ENCODE data around the gene NFIB.

Gene NFIB

DNA sequence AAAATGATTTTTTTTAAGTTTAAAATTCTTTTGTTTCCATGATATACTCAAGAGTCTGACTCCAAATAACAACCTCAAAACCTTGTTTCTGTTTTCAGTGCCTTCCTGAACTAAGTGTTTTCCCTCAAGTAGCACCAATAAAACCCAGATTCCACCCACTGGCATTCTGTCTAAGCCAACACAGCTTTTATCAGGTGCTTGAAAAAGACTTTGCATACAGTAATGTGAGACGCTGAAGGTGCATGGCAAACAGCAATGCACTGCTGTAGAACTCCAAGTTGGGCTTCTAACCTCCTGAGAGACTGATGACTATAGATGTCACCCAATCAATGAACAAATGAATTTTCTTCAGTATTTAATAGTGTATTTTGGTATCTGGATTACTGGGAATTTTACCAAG lies 95.7 kb downstream of the NFIB start:
- Mint-ChIP-seq H3K27ac (no peak overlapping the region), H3K36me3 (no peaks in the 10 kb centered on the region), H3K9me3 (no peaks in the 10 kb centered on the region), H3K4me1 (no peaks in the 10 kb centered on the region), H3K4me3 (no peak overlapping the region)
- no peak for DNase-seq (ENCODE audit: low spot score in 2 of 2)
- ATAC-seq = no peak

DNA sequence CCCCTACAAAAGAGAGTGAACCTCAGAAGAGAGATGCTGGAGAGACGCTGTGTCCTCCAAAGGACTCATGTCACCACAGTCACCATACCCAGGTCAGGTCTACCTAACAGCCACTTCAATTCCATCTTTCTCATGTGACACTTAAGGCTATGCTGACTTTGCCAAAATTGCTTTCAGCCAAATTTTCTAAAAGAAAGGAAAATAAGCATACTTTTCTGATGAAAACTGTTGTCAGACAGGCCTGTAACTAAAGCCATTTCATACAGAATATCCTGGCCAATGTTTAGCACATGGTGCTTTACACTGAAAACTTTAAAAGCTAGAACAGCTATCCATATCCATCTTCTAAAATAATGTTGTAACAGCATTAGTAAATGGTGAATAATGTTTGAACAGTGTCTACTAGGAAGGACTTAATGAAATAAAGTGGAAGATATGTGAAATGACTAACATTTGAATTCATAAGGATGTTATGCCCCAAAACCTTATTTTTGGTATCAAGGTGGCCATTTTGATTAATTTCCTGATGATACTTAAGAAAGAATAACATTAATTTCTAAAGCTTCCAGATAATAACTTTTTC lies 97.2 kb downstream of the NFIB start:
- Mint-ChIP-seq H3K27ac (no peak overlapping the region), H3K4me3 (no peak overlapping the region), H3K9me3 (no peaks in the 10 kb centered on the region), H3K36me3 (no peaks in the 10 kb centered on the region), H3K4me1 (no peaks in the 10 kb centered on the region)
- DNase-seq (ENCODE audit: low spot score in 2 of 2) = no peak
- no peak for ATAC-seq

DNA sequence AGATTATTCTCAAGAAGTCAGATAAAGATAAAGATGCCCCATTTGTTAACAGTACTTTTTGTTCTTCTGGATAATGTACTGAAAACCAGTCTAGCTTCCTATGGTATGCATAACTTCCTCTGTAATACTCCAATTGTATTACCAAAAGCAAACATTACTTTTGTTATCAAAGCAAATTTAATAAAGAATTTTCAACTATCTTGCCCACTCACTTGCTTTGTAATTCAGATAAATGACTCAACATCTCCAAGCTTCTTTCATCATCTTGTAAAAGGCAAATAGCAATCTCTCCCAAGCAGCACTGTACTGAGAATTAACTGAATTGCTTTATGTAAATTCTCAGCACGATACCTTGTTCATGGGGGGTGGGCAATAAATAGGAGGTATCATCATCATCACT lies 98.3 kb downstream of the NFIB start:
- H3K4me3 Mint-ChIP-seq = no peak overlapping the region
- no peaks in the 10 kb centered on the region for H3K4me1 Mint-ChIP-seq
- ATAC-seq = no peak
- H3K27ac Mint-ChIP-seq = no peak overlapping the region
- no peaks in the 10 kb centered on the region for H3K36me3 Mint-ChIP-seq
- no peak for DNase-seq (ENCODE audit: low spot score in 2 of 2)
- H3K9me3 Mint-ChIP-seq = no peaks in the 10 kb centered on the region

- Mint-ChIP-seq H3K9me3 (no peaks in the 10 kb centered on the region), H3K4me3 (no peak overlapping the region), H3K36me3 (no peaks in the 10 kb centered on the region), H3K27ac (no peak overlapping the region), H3K4me1 (no peaks in the 10 kb centered on the region)
- ATAC-seq (no peak), DNase-seq (ENCODE audit: low spot score in 2 of 2) (no peak)
Measured at GRCh38 chr9:14214693-14215092, 99.2 kb downstream of the NFIB start.

DNA sequence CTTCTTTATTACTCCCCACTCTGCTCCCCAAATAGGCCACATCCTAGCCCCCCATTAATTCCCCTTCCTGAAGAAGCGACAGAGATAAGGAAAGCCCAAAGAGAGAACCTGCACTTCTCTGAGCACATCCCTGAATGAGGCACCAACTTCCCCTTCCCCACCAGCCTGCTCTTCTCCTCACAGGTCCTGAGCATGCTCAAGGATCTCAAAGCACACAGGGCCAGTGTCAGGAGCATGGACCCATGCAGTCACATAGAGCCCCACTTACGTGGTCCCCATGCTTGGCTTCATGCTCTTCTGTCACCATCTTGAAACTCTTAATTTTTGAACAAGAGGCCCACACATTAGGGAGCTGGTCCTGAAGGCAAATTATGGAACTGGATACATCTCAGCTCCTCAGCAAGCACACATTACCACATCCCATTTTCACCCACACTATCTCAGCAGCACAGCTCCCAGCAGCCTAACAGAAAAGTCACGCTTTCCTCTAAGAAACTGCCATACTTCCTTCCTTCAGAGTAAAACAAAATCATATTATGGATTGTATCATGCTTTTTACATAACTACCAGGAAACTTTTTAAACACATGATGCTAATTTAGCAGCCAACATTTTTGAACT lies 99.8 kb downstream of the NFIB start:
- no peak for ATAC-seq
- Mint-ChIP-seq H3K4me1 (no peaks in the 10 kb centered on the region), H3K36me3 (no peaks in the 10 kb centered on the region), H3K4me3 (no peak overlapping the region), H3K27ac (no peak overlapping the region), H3K9me3 (no peaks in the 10 kb centered on the region)
- no peak for DNase-seq (ENCODE audit: low spot score in 2 of 2)

DNA sequence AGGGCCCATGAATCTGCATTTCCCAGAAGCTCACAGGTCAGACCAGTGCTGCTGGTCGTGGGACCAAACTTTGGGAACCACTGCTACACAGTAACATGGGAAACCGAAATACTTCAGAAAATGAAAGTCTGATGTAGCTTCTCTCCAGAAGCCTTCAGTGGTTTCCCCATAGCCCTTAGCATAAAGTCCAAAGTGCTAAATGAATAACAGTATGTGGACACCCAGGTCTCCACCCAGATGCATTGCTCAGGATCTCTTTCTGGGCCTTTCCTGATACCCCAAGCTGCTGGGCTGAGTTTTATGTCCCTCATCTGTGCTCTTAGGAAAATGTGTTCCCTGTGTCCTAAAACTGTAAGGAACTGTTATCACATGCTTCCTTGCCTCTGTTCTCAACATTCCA lies 100.4 kb downstream of the NFIB start:
- Mint-ChIP-seq H3K4me3 (no peak overlapping the region), H3K27ac (no peak overlapping the region), H3K4me1 (no peaks in the 10 kb centered on the region), H3K9me3 (no peaks in the 10 kb centered on the region), H3K36me3 (no peaks in the 10 kb centered on the region)
- DNase-seq (ENCODE audit: low spot score in 2 of 2) (no peak), ATAC-seq (no peak)

GRCh38 chr9:14212697-14213420 lies 101.1 kb downstream of the NFIB start:
- Mint-ChIP-seq H3K4me1 (no peaks in the 10 kb centered on the region), H3K27ac (no peak overlapping the region), H3K9me3 (no peaks in the 10 kb centered on the region), H3K4me3 (no peak overlapping the region), H3K36me3 (no peaks in the 10 kb centered on the region)
- ATAC-seq (no peak), DNase-seq (ENCODE audit: low spot score in 2 of 2) (no peak)

DNA sequence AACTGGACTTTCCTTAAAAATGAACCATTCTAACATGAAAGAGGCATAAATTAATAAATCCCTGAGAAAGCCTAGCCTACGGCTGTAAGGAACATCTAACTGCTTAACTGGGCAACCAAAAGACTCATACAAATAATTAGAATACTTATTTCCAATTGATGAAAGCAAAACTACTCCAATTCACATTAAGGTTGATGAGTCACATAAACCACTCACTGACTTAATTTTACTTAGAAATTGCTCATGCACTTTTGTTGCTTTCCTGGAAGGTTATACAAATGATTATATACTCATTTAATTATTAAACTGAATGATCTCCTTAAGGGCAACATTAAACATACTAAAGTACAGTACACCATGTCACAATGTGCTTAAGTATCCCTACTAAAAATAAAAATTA lies 101.9 kb downstream of the NFIB start:
- no peaks in the 10 kb centered on the region for H3K36me3 Mint-ChIP-seq
- H3K27ac Mint-ChIP-seq = no peak overlapping the region
- ATAC-seq = no peak
- H3K9me3 Mint-ChIP-seq = no peaks in the 10 kb centered on the region
- no peak overlapping the region for H3K4me3 Mint-ChIP-seq
- H3K4me1 Mint-ChIP-seq = no peaks in the 10 kb centered on the region
- DNase-seq (ENCODE audit: low spot score in 2 of 2) = no peak

DNA sequence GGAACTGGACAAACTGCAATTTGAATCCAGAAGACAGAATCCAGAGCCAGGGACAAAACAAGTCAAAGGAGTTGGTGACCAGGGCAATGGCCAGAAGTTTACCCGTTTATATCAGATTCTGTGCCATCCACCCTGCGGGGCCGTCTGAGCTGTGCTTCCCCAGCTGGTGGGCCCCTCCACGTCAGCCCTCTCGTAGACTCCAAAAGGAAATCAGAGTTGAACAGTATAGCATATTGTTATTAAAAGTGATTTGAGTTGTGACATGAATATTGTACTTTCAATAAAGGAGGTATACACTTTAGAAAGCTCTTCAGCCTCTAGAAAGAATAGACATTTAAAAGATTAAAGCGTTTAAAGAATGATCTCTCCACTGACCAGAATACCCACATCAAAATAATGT lies 102.4 kb downstream of the NFIB start:
- DNase-seq (ENCODE audit: low spot score in 2 of 2) (no peak), ATAC-seq (no peak)
- Mint-ChIP-seq H3K27ac (no peak overlapping the region), H3K36me3 (no peaks in the 10 kb centered on the region), H3K9me3 (no peaks in the 10 kb centered on the region), H3K4me3 (no peak overlapping the region), H3K4me1 (no peaks in the 10 kb centered on the region)

GRCh38 chr9:14210428-14210827 lies 103.5 kb downstream of the NFIB start:
- ATAC-seq (no peak), DNase-seq (ENCODE audit: low spot score in 2 of 2) (no peak)
- Mint-ChIP-seq H3K4me1 (no peaks in the 10 kb centered on the region), H3K9me3 (peaks cover 2% of the 10 kb centered on the region), H3K27ac (no peak overlapping the region), H3K4me3 (no peak overlapping the region), H3K36me3 (no peaks in the 10 kb centered on the region)

GRCh38 chr9:14209399-14210345 lies 104.3 kb downstream of the NFIB start:
- Mint-ChIP-seq H3K27ac (no peak overlapping the region), H3K9me3 (peaks cover 2% of the 10 kb centered on the region), H3K4me3 (no peak overlapping the region), H3K4me1 (no peaks in the 10 kb centered on the region), H3K36me3 (no peaks in the 10 kb centered on the region)
- ATAC-seq = no peak
- no peak for DNase-seq (ENCODE audit: low spot score in 2 of 2)

DNA sequence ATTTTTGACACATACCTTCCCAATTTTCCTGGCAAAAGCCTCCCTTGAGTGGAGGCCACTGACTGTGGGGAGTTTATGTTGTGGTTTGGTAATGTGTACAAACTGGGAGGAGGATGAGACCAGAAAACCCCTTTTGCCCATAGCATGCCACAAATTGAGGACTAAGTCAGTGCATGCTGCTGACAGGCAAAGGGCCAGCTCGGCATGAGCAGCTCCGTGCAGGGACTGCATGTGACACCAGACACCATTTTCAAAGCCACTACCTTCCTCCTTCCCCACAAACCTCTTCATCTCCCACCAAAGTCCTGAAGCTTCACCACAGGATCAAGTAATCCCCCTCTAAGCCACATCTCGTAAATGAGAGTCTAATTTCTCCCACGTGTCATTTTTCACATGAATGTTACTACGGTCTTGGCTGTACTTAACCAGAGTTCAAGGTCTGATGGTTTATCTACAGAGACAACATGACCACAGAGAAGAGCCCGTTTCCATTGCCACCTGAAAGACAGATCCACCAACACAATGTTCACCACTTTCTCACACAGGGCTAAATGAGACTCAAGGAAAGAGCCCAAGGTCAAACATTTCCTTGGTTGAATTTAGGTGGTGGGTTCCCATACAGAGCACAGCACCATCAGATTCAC lies 106.5 kb downstream of the NFIB start:
- peaks cover 2% of the 10 kb centered on the region for H3K9me3 Mint-ChIP-seq
- H3K36me3 Mint-ChIP-seq = no peaks in the 10 kb centered on the region
- H3K4me1 Mint-ChIP-seq = no peaks in the 10 kb centered on the region
- H3K4me3 Mint-ChIP-seq = no peak overlapping the region
- ATAC-seq (no peak), DNase-seq (ENCODE audit: low spot score in 2 of 2) (no peak)
- no peak overlapping the region for H3K27ac Mint-ChIP-seq

DNA sequence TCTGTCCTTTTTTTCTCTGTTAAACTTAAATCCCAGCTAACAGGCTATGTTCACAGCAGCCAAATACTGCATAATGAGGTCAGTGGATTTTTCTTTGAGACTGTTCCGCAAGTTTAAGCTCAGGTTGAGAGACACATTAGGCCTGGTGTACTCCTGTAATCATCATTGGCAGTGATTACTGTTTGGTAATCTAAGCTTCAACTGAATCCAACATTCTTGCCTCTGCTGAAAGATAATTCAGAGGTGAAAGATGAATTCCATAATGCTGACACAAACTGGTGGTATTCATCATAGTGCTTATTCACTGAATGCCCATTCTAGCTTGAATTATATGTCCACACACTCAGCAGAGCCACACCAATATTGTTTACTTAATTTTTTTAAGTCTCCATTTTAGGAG lies 108.5 kb downstream of the NFIB start:
- Mint-ChIP-seq H3K9me3 (peaks cover 2% of the 10 kb centered on the region), H3K27ac (no peak overlapping the region), H3K4me3 (no peak overlapping the region), H3K36me3 (no peaks in the 10 kb centered on the region), H3K4me1 (no peaks in the 10 kb centered on the region)
- ATAC-seq = no peak
- DNase-seq (ENCODE audit: low spot score in 2 of 2) = no peak

- peaks cover 2% of the 10 kb centered on the region for H3K9me3 Mint-ChIP-seq
Measured at GRCh38 chr9:14203356-14204056, 110.4 kb downstream of the NFIB start.

More at GRCh38 chr9:14203356-14204056, 110.4 kb downstream of the NFIB start:
- Mint-ChIP-seq H3K4me1 (no peaks in the 10 kb centered on the region), H3K36me3 (no peaks in the 10 kb centered on the region), H3K27ac (no peak overlapping the region), H3K4me3 (no peak overlapping the region)
- no peak for DNase-seq (ENCODE audit: low spot score in 2 of 2)
- ATAC-seq = no peak
